Muscle layer of duodenum (tissue), 2 donors: ENCODE results near the gene DNAH3.
"Not testable (repeated sequence)": the region's sequence is repeated elsewhere in the genome, so short reads cannot be mapped to it uniquely, and the experiment has no call there.

Experiments
- H3K27ac ChIP-seq: one replicate; pipeline ENCODE4 v1.7.0; 2013; ENCODE audit warnings: mild to moderate bottlenecking, low read length
- H3K27me3 ChIP-seq: one replicate; pipeline ENCODE4 v1.7.0; 2013; ENCODE audit warnings: low read depth, mild to moderate bottlenecking, control low read depth, low read length
- H3K36me3 ChIP-seq, 2 donors: one replicate each; pipeline ENCODE4 v1.7.0; 2013; ENCODE audit warnings: low read length in 2 of 2, control low read depth in 1 of 2, mild to moderate bottlenecking in 1 of 2; ENCODE audit not compliant: insufficient read depth in 2 of 2, control insufficient read depth in 1 of 2
- H3K4me1 ChIP-seq, 2 donors: one replicate each; pipeline ENCODE4 v1.7.0; 2013; ENCODE audit warnings: low read length in 2 of 2, mild to moderate bottlenecking in 2 of 2, control low read depth in 1 of 2, moderate library complexity in 1 of 2; ENCODE audit not compliant: insufficient read depth in 2 of 2, control insufficient read depth in 1 of 2
- H3K4me3 ChIP-seq, 2 donors: one replicate each; pipeline ENCODE4 v1.7.0; 2013; ENCODE audit warnings: low read length in 2 of 2, low read depth in 1 of 2, mild to moderate bottlenecking in 1 of 2
- H3K9me3 ChIP-seq, 2 donors: one replicate each; pipeline ENCODE4 v1.7.0; 2013; ENCODE audit warnings: low read length in 2 of 2, control low read depth in 1 of 2, mild to moderate bottlenecking in 1 of 2; ENCODE audit not compliant: control insufficient read depth in 1 of 2
- donor health status: healthy.

DNAH3 gene

GRCh38 chr16:20984019-20984418, 166.6 kb downstream of the DNAH3 start:
- H3K9me3 ChIP-seq, result no peaks in the 10 kb centered on the region
- no peak overlapping the region for H3K4me3 ChIP-seq
- no peaks in the 10 kb centered on the region for H3K36me3 ChIP-seq
- H3K4me1 ChIP-seq, result no peaks in the 10 kb centered on the region
- no peak overlapping the region for H3K27ac ChIP-seq
- H3K27me3 ChIP-seq, result no peaks in the 10 kb centered on the region

- Histone ChIP-seq H3K9me3 (no peaks in the 10 kb centered on the region), H3K27me3 (no peaks in the 10 kb centered on the region), H3K4me3 (no peak overlapping the region), H3K27ac (no peak overlapping the region), H3K4me1 (no peaks in the 10 kb centered on the region), H3K36me3 (no peaks in the 10 kb centered on the region)
These were observed 174.1 kb downstream of the DNAH3 start for GRCh38 chr16:20976576-20976975.

- not testable (repeated sequence) for H3K9me3 ChIP-seq, H3K36me3 ChIP-seq, H3K27me3 ChIP-seq, H3K4me3 ChIP-seq, H3K27ac ChIP-seq, H3K4me1 ChIP-seq
These were observed 177.4 kb downstream of the DNAH3 start for GRCh38 chr16:20973201-20973600.

GRCh38 chr16:20971401-20971800, 179.2 kb downstream of the DNAH3 start:
- H3K27me3 ChIP-seq, result no peaks in the 10 kb centered on the region
- no peak overlapping the region for H3K4me3 ChIP-seq
- no peaks in the 10 kb centered on the region for H3K9me3 ChIP-seq
- no peaks in the 10 kb centered on the region for H3K4me1 ChIP-seq
- no peaks in the 10 kb centered on the region for H3K36me3 ChIP-seq
- H3K27ac ChIP-seq, result no peak overlapping the region

- H3K4me3 ChIP-seq, result no peak overlapping the region
- H3K9me3 ChIP-seq, result no peaks in the 10 kb centered on the region
- no peak overlapping the region for H3K27ac ChIP-seq
- no peaks in the 10 kb centered on the region for H3K4me1 ChIP-seq
- no peaks in the 10 kb centered on the region for H3K36me3 ChIP-seq
- no peaks in the 10 kb centered on the region for H3K27me3 ChIP-seq
These were observed 181.3 kb downstream of the DNAH3 start for GRCh38 chr16:20969386-20969785.

- no peak overlapping the region for H3K27ac ChIP-seq
- H3K36me3 ChIP-seq, result no peaks in the 10 kb centered on the region
- no peaks in the 10 kb centered on the region for H3K9me3 ChIP-seq
- no peaks in the 10 kb centered on the region for H3K27me3 ChIP-seq
- H3K4me1 ChIP-seq, result no peaks in the 10 kb centered on the region
- H3K4me3 ChIP-seq, result no peak overlapping the region
These were observed 181.9 kb downstream of the DNAH3 start for GRCh38 chr16:20968765-20969164.

GRCh38 chr16:20960899-20961298, 189.7 kb downstream of the DNAH3 start:
- H3K36me3 ChIP-seq, result no peaks in the 10 kb centered on the region
- H3K27me3 ChIP-seq, result no peaks in the 10 kb centered on the region
- H3K4me1 ChIP-seq, result no peaks in the 10 kb centered on the region
- no peak overlapping the region for H3K27ac ChIP-seq
- no peak overlapping the region for H3K4me3 ChIP-seq
- H3K9me3 ChIP-seq, result no peaks in the 10 kb centered on the region

GRCh38 chr16:20957153-20957552, 193.5 kb downstream of the DNAH3 start:
- H3K9me3 ChIP-seq, result no peaks in the 10 kb centered on the region
- H3K4me3 ChIP-seq, result no peak overlapping the region
- no peaks in the 10 kb centered on the region for H3K27me3 ChIP-seq
- H3K4me1 ChIP-seq, result no peaks in the 10 kb centered on the region
- H3K27ac ChIP-seq, result no peak overlapping the region
- no peaks in the 10 kb centered on the region for H3K36me3 ChIP-seq

- Histone ChIP-seq H3K4me3 (no peak overlapping the region), H3K27me3 (no peaks in the 10 kb centered on the region), H3K9me3 (no peaks in the 10 kb centered on the region), H3K36me3 (no peaks in the 10 kb centered on the region), H3K4me1 (no peaks in the 10 kb centered on the region), H3K27ac (no peak overlapping the region)
These were observed 194.3 kb downstream of the DNAH3 start for GRCh38 chr16:20956319-20956718.

- Histone ChIP-seq H3K27ac (no peak overlapping the region), H3K36me3 (no peaks in the 10 kb centered on the region), H3K4me1 (no peaks in the 10 kb centered on the region), H3K27me3 (no peaks in the 10 kb centered on the region), H3K4me3 (no peak overlapping the region), H3K9me3 (no peaks in the 10 kb centered on the region)
These were observed 196.1 kb downstream of the DNAH3 start for GRCh38 chr16:20954574-20954973.

GRCh38 chr16:20952139-20952920, 198.3 kb downstream of the DNAH3 start:
- Histone ChIP-seq H3K27me3 (no peaks in the 10 kb centered on the region), H3K4me3 (no peak overlapping the region), H3K36me3 (no peaks in the 10 kb centered on the region), H3K4me1 (no peaks in the 10 kb centered on the region), H3K27ac (no peak overlapping the region), H3K9me3 (no peaks in the 10 kb centered on the region)

GRCh38 chr16:20950294-20950693, 200.4 kb downstream of the DNAH3 start:
- Histone ChIP-seq H3K36me3 (no peaks in the 10 kb centered on the region), H3K4me3 (no peak overlapping the region), H3K4me1 (no peaks in the 10 kb centered on the region), H3K9me3 (no peaks in the 10 kb centered on the region), H3K27me3 (no peaks in the 10 kb centered on the region), H3K27ac (no peak overlapping the region)
